ENCODE measurements around the gene EMC6.

EMC6 gene

DNA sequence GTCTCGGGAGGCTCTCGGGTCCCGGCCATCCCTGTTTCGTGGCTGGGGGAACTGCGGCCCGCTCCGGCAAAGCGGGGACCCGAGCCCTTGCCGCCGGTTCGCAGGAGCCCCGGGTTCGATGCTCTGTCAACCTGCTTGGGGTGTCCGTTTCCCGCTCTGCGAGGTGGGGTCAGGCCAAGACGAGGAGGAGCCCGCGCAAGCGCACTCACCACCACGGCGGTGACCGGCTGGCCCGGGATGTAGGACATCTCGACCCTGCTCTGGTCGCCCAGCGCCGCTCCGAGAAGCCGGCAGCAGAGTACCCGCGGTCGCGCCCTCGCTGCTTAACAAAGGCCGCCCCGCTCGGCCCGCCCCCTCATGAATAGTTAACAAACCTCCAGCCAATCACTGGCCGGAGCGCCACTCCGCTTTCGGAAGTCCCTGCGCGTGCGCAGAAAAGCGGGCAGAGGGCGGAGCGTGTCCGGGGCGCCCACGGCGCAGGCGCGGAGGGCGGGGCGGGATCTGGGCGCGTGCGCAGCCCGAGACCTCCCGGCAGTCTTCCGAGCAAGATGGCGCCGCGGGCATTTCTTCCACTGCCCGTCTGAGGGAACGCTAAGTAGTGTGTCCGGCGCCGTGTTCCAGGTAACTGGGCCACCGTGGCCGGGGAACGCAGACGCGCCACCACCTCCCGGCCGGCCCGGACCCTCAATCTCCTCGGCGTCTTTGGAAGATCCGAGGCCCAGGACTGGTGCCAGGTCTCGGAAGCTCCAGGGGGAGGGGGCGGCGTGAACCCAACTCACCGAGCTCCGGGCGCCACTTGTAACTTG, at the start of gene EMC6, which contains the start of gene TAX1BP3:
Gene EMC6 (plus strand): TSS at position 534 of the 806 bp plus-strand sequence. CDS start 335 bp downstream, outside the sequence.
Gene TAX1BP3 (minus strand): TSS at position 300 of the 806 bp plus-strand sequence. CDS start 52 bp downstream, at position 248.
- DNase-seq (ENCODE audit: low read depth, low spot score), result peak; percentile 99
- in situ Hi-C loops (cut with HindIII; ENCODE audit: low sequenced_read_pairs), result no loop called here
- TF ChIP-seq, protein P1, sequence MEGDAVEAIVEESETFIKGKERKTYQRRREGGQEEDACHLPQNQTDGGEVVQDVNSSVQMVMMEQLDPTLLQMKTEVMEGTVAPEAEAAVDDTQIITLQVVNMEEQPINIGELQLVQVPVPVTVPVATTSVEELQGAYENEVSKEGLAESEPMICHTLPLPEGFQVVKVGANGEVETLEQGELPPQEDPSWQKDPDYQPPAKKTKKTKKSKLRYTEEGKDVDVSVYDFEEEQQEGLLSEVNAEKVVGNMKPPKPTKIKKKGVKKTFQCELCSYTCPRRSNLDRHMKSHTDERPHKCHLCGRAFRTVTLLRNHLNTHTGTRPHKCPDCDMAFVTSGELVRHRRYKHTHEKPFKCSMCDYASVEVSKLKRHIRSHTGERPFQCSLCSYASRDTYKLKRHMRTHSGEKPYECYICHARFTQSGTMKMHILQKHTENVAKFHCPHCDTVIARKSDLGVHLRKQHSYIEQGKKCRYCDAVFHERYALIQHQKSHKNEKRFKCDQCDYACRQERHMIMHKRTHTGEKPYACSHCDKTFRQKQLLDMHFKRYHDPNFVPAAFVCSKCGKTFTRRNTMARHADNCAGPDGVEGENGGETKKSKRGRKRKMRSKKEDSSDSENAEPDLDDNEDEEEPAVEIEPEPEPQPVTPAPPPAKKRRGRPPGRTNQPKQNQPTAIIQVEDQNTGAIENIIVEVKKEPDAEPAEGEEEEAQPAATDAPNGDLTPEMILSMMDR (IDR thresholded peaks at IDR 0.05; ENCODE audit: low read depth, low read length), result no peak
- H3K4me3 ChIP-seq (ENCODE audit: low read depth, low read length), result peak within 1 kb of the TSS; percentile 96

DNA sequence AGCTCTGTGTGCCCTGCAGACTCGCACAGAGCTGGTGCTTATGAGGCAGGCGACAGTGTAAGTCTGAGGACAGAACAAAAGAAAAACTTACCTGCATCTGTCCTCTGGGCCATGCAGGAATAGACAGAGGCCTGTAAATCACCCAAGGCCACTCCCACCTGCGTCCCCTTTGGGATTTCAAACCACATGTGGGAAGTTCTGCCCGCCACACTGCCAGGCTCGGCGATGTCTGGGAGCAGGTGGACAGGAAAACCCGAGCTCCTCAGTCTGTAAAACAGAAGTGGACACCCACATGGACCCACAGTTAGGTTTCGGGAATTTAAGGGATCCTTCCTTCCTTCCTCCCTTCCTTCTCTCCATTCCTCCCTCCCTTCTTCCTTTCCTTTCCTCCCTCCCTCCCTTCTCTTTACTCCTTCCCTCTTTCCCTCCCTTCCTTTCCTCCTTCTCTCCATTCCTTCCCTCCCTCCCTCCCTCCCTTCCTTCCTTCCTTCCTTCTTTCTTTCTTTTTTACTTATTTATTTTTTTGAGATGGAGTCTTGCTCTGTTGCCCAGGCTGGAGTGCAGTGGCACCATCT, 47.4 kb upstream of the EMC6 start:
- in situ Hi-C loops (cut with HindIII; ENCODE audit: low sequenced_read_pairs), result no loop called here
- no peak for DNase-seq (ENCODE audit: low read depth, low spot score)
- no peak overlapping the region for H3K4me3 ChIP-seq (ENCODE audit: low read depth, low read length)
- TF ChIP-seq, protein P1 (IDR thresholded peaks at IDR 0.05; ENCODE audit: low read depth, low read length), result no peak

DNA sequence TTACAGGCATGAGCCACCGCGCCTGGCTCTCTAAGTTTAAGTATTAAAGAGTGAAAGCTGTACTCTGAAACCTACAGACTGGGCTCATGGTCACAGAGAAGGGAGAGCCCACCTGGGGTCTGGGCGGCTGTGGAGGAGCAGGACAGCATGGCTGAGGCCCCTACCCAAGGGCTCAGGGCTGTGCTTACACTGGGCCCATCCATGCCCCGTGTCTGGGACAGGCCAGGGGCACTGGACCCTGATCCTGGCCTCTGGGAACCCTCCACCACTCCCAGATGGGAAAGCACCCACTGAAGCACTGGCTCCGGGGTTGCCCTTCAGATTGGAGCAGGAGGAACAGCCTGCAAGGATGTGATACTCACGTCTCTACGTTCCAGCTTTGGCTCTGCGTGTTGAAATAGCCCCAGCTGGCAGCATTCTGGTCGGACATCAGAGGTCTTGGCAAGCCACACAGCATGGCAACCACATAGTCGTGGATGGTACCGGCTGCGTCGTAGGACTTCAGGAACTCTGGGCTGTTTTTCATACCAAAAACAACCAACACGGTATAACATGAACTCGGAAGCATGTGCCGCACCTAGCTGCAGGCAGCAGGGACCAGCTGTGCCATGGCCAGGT, 45.5 kb upstream of the EMC6 start:
- TF ChIP-seq, protein P1 (IDR thresholded peaks at IDR 0.05; ENCODE audit: low read depth, low read length), result no peak
- in situ Hi-C loops (cut with HindIII; ENCODE audit: low sequenced_read_pairs), result no loop called here
- no peak for DNase-seq (ENCODE audit: low read depth, low spot score)
- no peak overlapping the region for H3K4me3 ChIP-seq (ENCODE audit: low read depth, low read length)

DNA sequence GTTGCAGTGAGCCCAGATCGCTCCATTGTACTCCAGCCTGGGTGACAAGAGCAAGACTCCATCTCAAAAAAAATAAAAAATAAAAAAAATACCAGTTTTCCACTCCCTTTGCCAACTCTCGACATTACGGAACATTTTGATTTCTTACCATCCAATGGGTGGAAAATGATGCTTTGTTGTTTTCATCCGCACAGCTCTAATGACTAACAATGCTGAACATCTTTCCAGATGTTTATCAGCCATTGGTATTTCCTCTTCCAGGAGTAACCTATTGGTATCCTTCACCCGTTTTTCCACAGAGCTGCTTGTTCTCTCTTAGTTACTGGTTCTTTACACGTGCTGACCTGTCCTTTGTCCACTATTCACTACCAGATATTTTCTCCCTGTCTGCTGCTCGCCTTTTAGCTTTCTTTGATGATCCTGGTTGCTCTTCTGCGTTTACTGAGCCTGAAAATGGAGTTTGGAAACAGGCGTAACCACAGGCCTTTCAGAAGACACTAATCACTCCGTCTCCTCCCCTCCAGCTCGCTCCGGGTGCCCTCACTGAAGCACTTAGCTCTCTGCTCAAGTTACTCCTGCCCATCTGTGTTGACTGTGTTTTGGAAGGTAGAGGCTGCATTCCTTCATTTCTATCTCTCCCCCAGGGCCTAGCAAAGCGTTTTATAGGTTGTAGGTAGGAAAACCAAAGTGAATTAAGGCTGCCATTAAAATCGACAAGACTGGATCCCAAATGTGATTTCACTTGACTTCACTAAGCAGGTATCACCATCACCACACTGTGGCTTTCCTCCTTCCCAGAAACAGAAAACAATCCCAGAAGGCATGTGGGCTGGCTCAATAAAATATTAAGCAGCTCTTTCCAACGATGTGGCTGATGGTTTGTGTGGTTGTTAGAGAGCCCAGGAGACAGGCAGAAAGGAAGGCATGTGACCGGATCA, 41.5 kb upstream of the EMC6 start:
- no peak overlapping the region for H3K4me3 ChIP-seq (ENCODE audit: low read depth, low read length)
- in situ Hi-C loops (cut with HindIII; ENCODE audit: low sequenced_read_pairs), result no loop called here
- TF ChIP-seq, protein P1 (IDR thresholded peaks at IDR 0.05; ENCODE audit: low read depth, low read length), result no peak

DNA sequence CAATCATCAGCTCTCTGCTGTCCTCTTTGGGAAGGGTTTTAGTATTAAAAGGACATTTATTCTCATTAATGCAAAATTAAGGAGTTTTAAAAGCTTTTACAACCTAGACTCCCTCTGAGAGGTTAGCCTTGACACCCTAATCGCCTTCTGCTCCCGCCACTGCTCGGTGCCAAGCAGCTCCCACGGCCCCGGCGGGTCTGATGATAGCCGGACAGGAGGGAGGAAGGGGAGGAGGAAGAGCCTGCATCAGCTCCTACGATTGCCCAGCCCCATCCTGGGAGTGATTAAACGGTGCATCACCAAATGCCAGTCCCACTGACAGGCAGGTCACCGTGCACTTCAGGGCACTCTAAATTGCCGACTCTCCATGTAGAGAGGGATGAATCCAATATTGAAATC, 40.8 kb upstream of the EMC6 start:
- in situ Hi-C loops (cut with HindIII; ENCODE audit: low sequenced_read_pairs), result no loop called here
- TF ChIP-seq, protein P1 (IDR thresholded peaks at IDR 0.05; ENCODE audit: low read depth, low read length), result no peak
- H3K4me3 ChIP-seq (ENCODE audit: low read depth, low read length), result no peak overlapping the region
- no peak for DNase-seq (ENCODE audit: low read depth, low spot score)

More for the DNA sequence above, 41.5 kb upstream of the EMC6 start:
- no peak for DNase-seq (ENCODE audit: low read depth, low spot score)

DNA sequence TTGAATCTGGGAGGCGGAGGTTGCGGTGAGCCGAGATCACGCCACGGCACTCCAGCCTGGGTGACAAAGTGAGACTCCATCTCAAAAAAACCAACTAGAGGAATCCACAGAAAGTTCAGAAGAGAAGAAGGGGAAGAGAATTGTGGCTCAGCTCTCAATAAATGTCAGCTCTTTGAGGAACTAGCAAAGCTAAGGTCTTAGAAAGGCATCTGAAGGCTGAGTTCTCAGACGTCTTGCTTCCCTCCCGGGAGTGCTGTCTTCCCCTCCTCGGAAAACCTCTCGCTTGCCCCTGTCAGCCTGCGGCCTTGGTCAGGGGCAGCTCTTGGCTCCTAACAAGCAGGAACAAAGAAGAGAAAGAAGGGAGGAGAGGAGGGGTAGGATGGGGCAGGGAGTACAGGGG, 37.8 kb upstream of the EMC6 start:
- TF ChIP-seq, protein P1 (IDR thresholded peaks at IDR 0.05; ENCODE audit: low read depth, low read length), result no peak
- H3K4me3 ChIP-seq (ENCODE audit: low read depth, low read length), result no peak overlapping the region
- DNase-seq (ENCODE audit: low read depth, low spot score), result no peak
- in situ Hi-C loops (cut with HindIII; ENCODE audit: low sequenced_read_pairs), result no loop called here

All from astrocyte of the spinal cord (primary cell).